Non-pigmented ciliary epithelial cell (primary cell): Measurements from ENCODE around the gene OR4M1.
"Not testable (repeated sequence)": the region's sequence is repeated elsewhere in the genome, so short reads cannot be mapped to it uniquely, and the experiment has no call there.

Experiments
- DNase-seq: peaks from one replicate; pipeline ENCODE4 v3.0.0-alpha.2; 2010; ENCODE audit warnings: low read depth

OR4M1 gene

DNA sequence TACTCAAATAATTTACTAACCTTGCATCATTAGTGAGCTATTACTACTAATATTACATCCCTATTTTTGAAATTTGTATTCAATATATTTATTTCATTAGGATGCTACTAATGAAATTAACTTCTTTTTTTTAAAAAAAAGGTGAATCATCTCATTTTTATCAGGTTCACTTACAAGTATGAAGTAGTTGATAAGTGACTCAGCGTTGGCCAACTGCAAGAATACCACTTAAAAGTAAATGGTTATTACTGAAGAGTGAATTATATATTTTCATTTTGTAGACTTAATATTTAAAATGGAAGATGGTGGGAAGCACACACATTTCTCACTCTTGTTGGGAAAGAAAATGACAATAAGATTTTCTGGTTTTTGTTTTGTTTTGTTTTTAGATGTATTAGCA is 49.9 kb downstream of the OR4M1 start:
- no peak for DNase-seq

DNA sequence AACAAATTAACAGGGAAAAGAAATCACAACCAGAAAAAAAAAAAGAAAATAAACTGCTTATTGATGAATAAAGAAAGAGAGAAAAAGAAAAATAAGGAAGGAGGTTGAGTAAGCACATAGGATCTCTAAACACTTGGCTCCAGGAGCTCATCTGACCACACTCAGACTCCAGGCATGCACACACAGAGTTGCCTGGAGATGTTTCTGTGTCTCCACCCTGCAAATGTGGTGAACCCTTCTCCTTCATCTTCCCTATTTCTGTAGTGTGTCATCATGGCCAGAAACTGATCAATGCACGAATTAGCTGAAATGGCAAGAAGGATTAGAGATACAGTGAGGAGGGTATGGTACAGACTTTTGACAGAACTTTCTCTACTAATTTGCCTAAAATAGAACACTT is 50.5 kb downstream of the OR4M1 start:
- no peak for DNase-seq

DNA sequence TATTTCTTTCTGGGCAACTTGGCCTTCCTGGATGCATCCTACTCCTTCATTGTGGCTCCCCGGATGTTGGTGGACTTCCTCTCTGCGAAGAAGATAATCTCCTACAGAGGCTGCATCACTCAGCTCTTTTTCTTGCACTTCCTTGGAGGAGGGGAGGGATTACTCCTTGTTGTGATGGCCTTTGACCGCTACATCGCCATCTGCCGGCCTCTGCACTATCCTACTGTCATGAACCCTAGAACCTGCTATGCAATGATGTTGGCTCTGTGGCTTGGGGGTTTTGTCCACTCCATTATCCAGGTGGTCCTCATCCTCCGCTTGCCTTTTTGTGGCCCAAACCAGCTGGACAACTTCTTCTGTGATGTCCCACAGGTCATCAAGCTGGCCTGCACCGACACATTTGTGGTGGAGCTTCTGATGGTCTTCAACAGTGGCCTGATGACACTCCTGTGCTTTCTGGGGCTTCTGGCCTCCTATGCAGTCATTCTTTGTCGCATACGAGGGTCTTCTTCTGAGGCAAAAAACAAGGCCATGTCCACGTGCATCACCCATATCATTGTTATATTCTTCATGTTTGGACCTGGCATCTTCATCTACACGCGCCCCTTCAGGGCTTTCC is 54.4 kb downstream of the OR4M1 start:
- DNase-seq: not testable (repeated sequence)

DNA sequence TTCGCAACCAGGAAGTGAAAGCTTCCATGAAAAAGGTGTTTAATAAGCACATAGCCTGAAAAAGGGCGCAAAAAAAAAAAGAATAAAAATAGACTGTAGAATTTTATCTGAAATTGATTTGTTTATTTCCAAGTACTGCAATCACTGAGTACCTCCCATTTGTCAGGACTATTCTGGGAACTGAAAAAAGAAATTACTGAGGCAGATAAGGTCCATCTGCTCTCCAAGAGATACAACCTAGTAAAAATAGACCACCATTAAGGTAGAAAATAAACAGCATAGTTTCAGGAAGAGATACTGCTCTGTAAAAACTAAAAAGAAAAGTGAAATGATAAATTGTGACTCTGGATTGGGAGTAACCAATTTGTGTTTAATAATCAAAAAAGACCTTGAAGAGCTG is 55.0 kb downstream of the OR4M1 start:
- DNase-seq: no peak
